CD4-positive, alpha-beta T cell treated with Interleukin-10 for 1 hour (primary cell): ENCODE measurements around the gene KCNMA1.

Experiments used
- DNase-seq: peaks from one replicate; pipeline ENCODE4 v3.0.0-alpha.2; 2020

Gene KCNMA1

GRCh38 chr10:77086081-77086480, 551.5 kb downstream of the KCNMA1 start:
- DNase-seq, result no peak

- DNase-seq, result no peak
These were observed 552.3 kb downstream of the KCNMA1 start for GRCh38 chr10:77085344-77085743.

- no peak for DNase-seq
These were observed 553.0 kb downstream of the KCNMA1 start for GRCh38 chr10:77084431-77085144.

- no peak for DNase-seq
These were observed 554.9 kb downstream of the KCNMA1 start for GRCh38 chr10:77082601-77083252.

GRCh38 chr10:77081481-77081891, 556.1 kb downstream of the KCNMA1 start:
- DNase-seq, result no peak

- DNase-seq, result no peak
These were observed 557.1 kb downstream of the KCNMA1 start for GRCh38 chr10:77080361-77081027.

- no peak for DNase-seq
These were observed 557.9 kb downstream of the KCNMA1 start for GRCh38 chr10:77079592-77080300.

- no peak for DNase-seq
These were observed 560.2 kb downstream of the KCNMA1 start for GRCh38 chr10:77077316-77077945.

GRCh38 chr10:77075926-77076325, 561.7 kb downstream of the KCNMA1 start:
- no peak for DNase-seq

GRCh38 chr10:77074104-77074624, 563.4 kb downstream of the KCNMA1 start:
- DNase-seq, result no peak

GRCh38 chr10:77073663-77073960, 564.0 kb downstream of the KCNMA1 start:
- no peak for DNase-seq

- no peak for DNase-seq
These were observed 564.6 kb downstream of the KCNMA1 start for GRCh38 chr10:77072836-77073662.

- no peak for DNase-seq
These were observed 565.2 kb downstream of the KCNMA1 start for GRCh38 chr10:77072361-77072835.

GRCh38 chr10:77071956-77072355, 565.7 kb downstream of the KCNMA1 start:
- no peak for DNase-seq

- no peak for DNase-seq
These were observed 566.6 kb downstream of the KCNMA1 start for GRCh38 chr10:77071001-77071511.

- DNase-seq, result no peak
These were observed 567.3 kb downstream of the KCNMA1 start for GRCh38 chr10:77070346-77070745.

- no peak for DNase-seq
These were observed 568.6 kb downstream of the KCNMA1 start for GRCh38 chr10:77068969-77069368.

GRCh38 chr10:77068272-77068671, 569.3 kb downstream of the KCNMA1 start:
- no peak for DNase-seq

- DNase-seq, result no peak
These were observed 575.2 kb downstream of the KCNMA1 start for GRCh38 chr10:77062381-77062780.

- no peak for DNase-seq
These were observed 576.7 kb downstream of the KCNMA1 start for GRCh38 chr10:77060913-77061312.

- DNase-seq, result no peak
These were observed 581.0 kb downstream of the KCNMA1 start for GRCh38 chr10:77056650-77057049.

GRCh38 chr10:77052593-77052992, 585.0 kb downstream of the KCNMA1 start:
- no peak for DNase-seq
